MG63 (cell line): ENCODE measurements around the gene WDR70. TPM values are rescaled to one million over a fixed set of nuclear protein-coding genes. Genes with fewer than 3 reads are reported as not detected.
A peak's percentile ranks its signal among the peaks of the same experiment; 100 is the strongest.

Experiments used
- DNase-seq: peaks from one replicate; pipeline ENCODE4 v3.0.0-alpha.2; 2020
- H3K27me3 ChIP-seq: fragments of 250-450 bp; sonication (Bioruptor Pico); 2 replicates; pipeline ENCODE4 v1.5.1; 2020; ENCODE audit warnings: mild to moderate bottlenecking, moderate library complexity
- H3K36me3 ChIP-seq: fragments of 250-450 bp; sonication (Bioruptor Pico); 2 replicates; pipeline ENCODE4 v1.5.1; 2020; ENCODE audit warnings: mild to moderate bottlenecking, moderate library complexity
- H3K4me3 ChIP-seq: fragments of 250-450 bp; sonication (Bioruptor Pico); 2 replicates; pipeline ENCODE4 v1.5.1; 2020; ENCODE audit warnings: mild to moderate bottlenecking, moderate library complexity
- H3K9me3 ChIP-seq: fragments of 250-450 bp; sonication (Bioruptor Pico); 2 replicates; pipeline ENCODE4 v1.5.1; 2020; ENCODE audit warnings: mild to moderate bottlenecking, moderate library complexity
- total RNA-seq: library from RNA; depleted of rRNA; stranded (reverse); fragments of >200 nt; shearing (Covaris generic); gene quantifications from 2 replicates; pipeline ENCODE4 v1.2.3, GENCODE V29; 2014; ENCODE audit warnings: low replicate concordance

The WDR70 gene
- total RNA-seq, 1 experiment from 2014 or later, result 37.9 TPM

- no peaks in the 10 kb centered on the region; the same call in 1 of the 2 replicates for H3K27me3 ChIP-seq
- DNase-seq, result no peak
- no peak overlapping the region for H3K4me3 ChIP-seq
- H3K9me3 ChIP-seq, result no peaks in the 10 kb centered on the region
- no peaks in the 10 kb centered on the region; the same call in 1 of the 2 replicates for H3K36me3 ChIP-seq
Measured at GRCh38 chr5:37701868-37702267, 322.8 kb downstream of the WDR70 start.

GRCh38 chr5:37703841-37704241, 324.7 kb downstream of the WDR70 start:
- Histone ChIP-seq H3K36me3 (no peaks in the 10 kb centered on the region; the same call in 1 of the 2 replicates), H3K9me3 (no peaks in the 10 kb centered on the region), H3K4me3 (no peak overlapping the region), H3K27me3 (no peaks in the 10 kb centered on the region)
- no peak for DNase-seq

- Histone ChIP-seq H3K36me3 (no peaks in the 10 kb centered on the region; the same call in 1 of the 2 replicates), H3K27me3 (no peaks in the 10 kb centered on the region), H3K9me3 (no peaks in the 10 kb centered on the region), H3K4me3 (no peak overlapping the region)
- no peak for DNase-seq
Measured at GRCh38 chr5:37704406-37704805, 325.3 kb downstream of the WDR70 start.

GRCh38 chr5:37709020-37709419, 329.9 kb downstream of the WDR70 start:
- Histone ChIP-seq H3K36me3 (no peaks in the 10 kb centered on the region), H3K27me3 (no peaks in the 10 kb centered on the region), H3K9me3 (no peaks in the 10 kb centered on the region), H3K4me3 (no peak overlapping the region)
- DNase-seq, result no peak

GRCh38 chr5:37710965-37711364, 331.8 kb downstream of the WDR70 start:
- no peak for DNase-seq
- H3K36me3 ChIP-seq, result no peaks in the 10 kb centered on the region
- no peak overlapping the region for H3K4me3 ChIP-seq

GRCh38 chr5:37712750-37713149, 333.6 kb downstream of the WDR70 start:
- H3K4me3 ChIP-seq, result no peak overlapping the region

More at GRCh38 chr5:37710965-37711364, 331.8 kb downstream of the WDR70 start:
- no peaks in the 10 kb centered on the region for H3K27me3 ChIP-seq
- H3K9me3 ChIP-seq, result no peaks in the 10 kb centered on the region

GRCh38 chr5:37714756-37715155, 335.6 kb downstream of the WDR70 start:
- H3K4me3 ChIP-seq, result no peak overlapping the region
- no peaks in the 10 kb centered on the region for H3K27me3 ChIP-seq
- DNase-seq, result no peak
- no peaks in the 10 kb centered on the region for H3K9me3 ChIP-seq
- no peaks in the 10 kb centered on the region for H3K36me3 ChIP-seq

More at GRCh38 chr5:37712750-37713149, 333.6 kb downstream of the WDR70 start:
- Histone ChIP-seq H3K36me3 (no peaks in the 10 kb centered on the region), H3K27me3 (no peaks in the 10 kb centered on the region), H3K9me3 (no peaks in the 10 kb centered on the region)
- DNase-seq, result no peak

GRCh38 chr5:37715361-37715760, 336.2 kb downstream of the WDR70 start:
- no peak for DNase-seq
- Histone ChIP-seq H3K4me3 (no peak overlapping the region), H3K9me3 (no peaks in the 10 kb centered on the region), H3K27me3 (no peaks in the 10 kb centered on the region), H3K36me3 (no peaks in the 10 kb centered on the region)

- H3K36me3 ChIP-seq, result no peaks in the 10 kb centered on the region
- DNase-seq, result no peak
Measured at GRCh38 chr5:37715992-37716391, 336.9 kb downstream of the WDR70 start.

GRCh38 chr5:37716405-37716804, 337.3 kb downstream of the WDR70 start:
- Histone ChIP-seq H3K9me3 (no peaks in the 10 kb centered on the region), H3K4me3 (no peak overlapping the region), H3K36me3 (no peaks in the 10 kb centered on the region), H3K27me3 (no peaks in the 10 kb centered on the region)
- DNase-seq, result no peak

More at GRCh38 chr5:37715992-37716391, 336.9 kb downstream of the WDR70 start:
- H3K27me3 ChIP-seq, result no peaks in the 10 kb centered on the region
- H3K4me3 ChIP-seq, result no peak overlapping the region
- H3K9me3 ChIP-seq, result no peaks in the 10 kb centered on the region

GRCh38 chr5:37717276-37717612, 338.1 kb downstream of the WDR70 start:
- no peaks in the 10 kb centered on the region for H3K9me3 ChIP-seq
- H3K27me3 ChIP-seq, result no peaks in the 10 kb centered on the region
- H3K4me3 ChIP-seq, result no peak overlapping the region
- no peak for DNase-seq
- no peaks in the 10 kb centered on the region for H3K36me3 ChIP-seq

- DNase-seq, result peak; percentile 77
- Histone ChIP-seq H3K36me3 (no peaks in the 10 kb centered on the region), H3K4me3 (no peak overlapping the region), H3K27me3 (no peaks in the 10 kb centered on the region), H3K9me3 (no peaks in the 10 kb centered on the region)
Measured at GRCh38 chr5:37717613-37718431, 338.7 kb downstream of the WDR70 start.

- Histone ChIP-seq H3K27me3 (no peaks in the 10 kb centered on the region), H3K36me3 (no peaks in the 10 kb centered on the region), H3K9me3 (no peaks in the 10 kb centered on the region), H3K4me3 (no peak overlapping the region)
- DNase-seq, result no peak
Measured at GRCh38 chr5:37720550-37720952, 341.4 kb downstream of the WDR70 start.

GRCh38 chr5:37721447-37721871, 342.3 kb downstream of the WDR70 start:
- DNase-seq, result no peak
- Histone ChIP-seq H3K27me3 (no peaks in the 10 kb centered on the region), H3K4me3 (no peak overlapping the region)

GRCh38 chr5:37722236-37723161, 343.4 kb downstream of the WDR70 start:
- Histone ChIP-seq H3K27me3 (no peaks in the 10 kb centered on the region), H3K4me3 (no peak overlapping the region), H3K36me3 (no peaks in the 10 kb centered on the region; the same call in 1 of the 2 replicates), H3K9me3 (no peaks in the 10 kb centered on the region)
- peak; percentile 61 for DNase-seq

More at GRCh38 chr5:37721447-37721871, 342.3 kb downstream of the WDR70 start:
- Histone ChIP-seq H3K36me3 (no peaks in the 10 kb centered on the region), H3K9me3 (no peaks in the 10 kb centered on the region)

- H3K4me3 ChIP-seq, result no peak overlapping the region
- no peaks in the 10 kb centered on the region; the same call in 1 of the 2 replicates for H3K36me3 ChIP-seq
- no peaks in the 10 kb centered on the region for H3K9me3 ChIP-seq
- DNase-seq, result no peak
- H3K27me3 ChIP-seq, result no peaks in the 10 kb centered on the region
Measured at GRCh38 chr5:37723162-37723961, 344.2 kb downstream of the WDR70 start.
